ENCODE data around the gene UGT1A4. TPM values are rescaled to one million over a fixed set of nuclear protein-coding genes. Genes with fewer than 3 reads are reported as not detected.

UGT1A4 gene
- total and polyA plus RNA-seq, 2 donors (not counting 3 experiments of a cell fraction or from before 2014, with no cell fraction given): not detected

DNA sequence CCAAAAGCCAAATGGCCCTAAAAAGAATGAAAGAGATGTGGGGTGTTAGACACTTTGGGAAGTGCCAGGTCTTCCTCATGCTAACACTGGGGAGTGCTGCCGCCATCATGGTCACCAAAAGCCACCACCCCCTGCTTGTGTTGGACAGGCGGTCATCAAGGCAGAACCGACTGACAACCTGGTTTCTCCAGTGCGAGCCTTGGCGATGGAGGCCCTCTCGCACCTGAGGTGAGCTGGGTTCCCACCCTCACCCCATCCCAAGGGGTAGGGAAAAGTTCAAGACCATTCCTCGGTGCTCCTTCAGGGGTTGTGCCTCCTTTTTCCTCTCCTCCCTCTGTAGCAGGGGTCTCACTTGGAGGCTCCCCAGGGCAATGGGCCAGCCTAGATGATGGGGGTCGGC lies 93.2 kb downstream of the UGT1A4 start:
- POLR2A ChIA-PET: no interaction called here
- no peak for FAIRE-seq
- BruUV-seq (replicated peaks): no TSS peak

More for the DNA sequence above, 93.2 kb downstream of the UGT1A4 start:
- Histone ChIP-seq H3K4me2 (ENCODE audit: insufficient read depth, low read length) (no peak overlapping the region), H3K9me1 (replicated peaks; ENCODE audit: control insufficient read depth, extremely low read depth, insufficient read depth, low read length) (no peaks in the 10 kb centered on the region), H3K27me3 (ENCODE audit: control insufficient read depth in 2 of 2, insufficient read depth in 2 of 2, low read length in 2 of 2) (peaks cover 0 to 1% of the 10 kb centered on the region in 2 experiments), H3K4me3 (replicated peaks in 1 of 3; ENCODE audit: insufficient read depth in 1 of 3, low read depth in 1 of 3, low read length in 3 of 3) (no peak overlapping the region), H4K20me1 (replicated peaks; ENCODE audit: control insufficient read depth, extremely low read depth, insufficient read depth, low read length) (no peaks in the 10 kb centered on the region), H3K9me3 (replicated peaks; ENCODE audit: control insufficient read depth, insufficient read depth, low read length) (no peaks in the 10 kb centered on the region), H3K4me1 (ENCODE audit: control insufficient read depth, extremely low read depth, insufficient read depth, low read length) (no peaks in the 10 kb centered on the region), H2AFZ (ENCODE audit: low read depth, low read length) (no peak overlapping the region), H3K79me2 (ENCODE audit: control insufficient read depth, insufficient read depth, low read length) (no peaks in the 10 kb centered on the region), H3K9ac (replicated peaks; ENCODE audit: extremely low read depth, insufficient read depth, low read length) (no peak overlapping the region), H3K36me3 (ENCODE audit: control insufficient read depth in 2 of 2, extremely low read depth in 1 of 2, insufficient read depth in 2 of 2, low read length in 2 of 2) (no peaks in the 10 kb centered on the region), H3K27ac (ENCODE audit: insufficient read depth, low read depth, low read length) (no peak overlapping the region)
- intact Hi-C loops (cut with micrococcal nuclease) (no loop called here), dilution Hi-C loops (cut with MboI; ENCODE audit: extremely low pct_ligation_motif_present, low sequenced_read_pairs) (no loop called here)
- CTCF ChIA-PET: no interaction called here
- TF ChIP-seq POLR2A (IDR thresholded peaks at IDR 0.05; ENCODE audit: low read depth, low read length): no peak
- TF ChIP-seq JUN (IDR thresholded peaks at IDR 0.05; ENCODE audit: borderline replicate concordance, insufficient read depth, insufficient read length, low read depth): no peak
- TF ChIP-seq, protein P1, sequence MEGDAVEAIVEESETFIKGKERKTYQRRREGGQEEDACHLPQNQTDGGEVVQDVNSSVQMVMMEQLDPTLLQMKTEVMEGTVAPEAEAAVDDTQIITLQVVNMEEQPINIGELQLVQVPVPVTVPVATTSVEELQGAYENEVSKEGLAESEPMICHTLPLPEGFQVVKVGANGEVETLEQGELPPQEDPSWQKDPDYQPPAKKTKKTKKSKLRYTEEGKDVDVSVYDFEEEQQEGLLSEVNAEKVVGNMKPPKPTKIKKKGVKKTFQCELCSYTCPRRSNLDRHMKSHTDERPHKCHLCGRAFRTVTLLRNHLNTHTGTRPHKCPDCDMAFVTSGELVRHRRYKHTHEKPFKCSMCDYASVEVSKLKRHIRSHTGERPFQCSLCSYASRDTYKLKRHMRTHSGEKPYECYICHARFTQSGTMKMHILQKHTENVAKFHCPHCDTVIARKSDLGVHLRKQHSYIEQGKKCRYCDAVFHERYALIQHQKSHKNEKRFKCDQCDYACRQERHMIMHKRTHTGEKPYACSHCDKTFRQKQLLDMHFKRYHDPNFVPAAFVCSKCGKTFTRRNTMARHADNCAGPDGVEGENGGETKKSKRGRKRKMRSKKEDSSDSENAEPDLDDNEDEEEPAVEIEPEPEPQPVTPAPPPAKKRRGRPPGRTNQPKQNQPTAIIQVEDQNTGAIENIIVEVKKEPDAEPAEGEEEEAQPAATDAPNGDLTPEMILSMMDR (IDR thresholded peaks at IDR 0.05; ENCODE audit: extremely low read depth in 1 of 2, insufficient read depth in 1 of 2, low read depth in 1 of 2, low read length in 2 of 2): no peak
- no peak for TF ChIP-seq MYC (IDR thresholded peaks at IDR 0.05; ENCODE audit: low read depth, low read length)
- no peak for TF ChIP-seq POLR2AphosphoS5 (IDR thresholded peaks at IDR 0.05; ENCODE audit: insufficient read depth, low read depth, low read length)
- no peak for TF ChIP-seq EZH2 (IDR thresholded peaks at IDR 0.05; ENCODE audit: borderline replicate concordance, low read depth, low read length, severe bottlenecking)
- TF ChIP-seq GATA2 (IDR thresholded peaks at IDR 0.05; ENCODE audit: insufficient read depth, insufficient read length, low read depth, low read length): no peak
- TF ChIP-seq, protein P2, sequence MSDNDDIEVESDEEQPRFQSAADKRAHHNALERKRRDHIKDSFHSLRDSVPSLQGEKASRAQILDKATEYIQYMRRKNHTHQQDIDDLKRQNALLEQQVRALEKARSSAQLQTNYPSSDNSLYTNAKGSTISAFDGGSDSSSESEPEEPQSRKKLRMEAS (IDR thresholded peaks at IDR 0.05; ENCODE audit: insufficient read depth, insufficient read length): no peak
- TF ChIP-seq FOS (IDR thresholded peaks at IDR 0.05; ENCODE audit: borderline replicate concordance, insufficient read depth, low read length): no peak
- no peak for DNase-seq (ENCODE audit: low read depth, low spot score)

Measured in endothelial cell of umbilical vein (primary cell).